DOHH2 (cell line): Measurements from ENCODE around the gene CDK19.

Source experiments
- H3F3A ChIP-seq: fragments of 200-600 bp; sonication (generic), shearing (Covaris generic); 2 replicates; pipeline ENCODE4 v1.6.0; 2016; ENCODE audit warnings: antibody characterized with exemption, mild to moderate bottlenecking; ENCODE audit not compliant: control insufficient read depth, insufficient read depth
- H3K27ac ChIP-seq: fragments of 200-600 bp; sonication (generic); 2 replicates; pipeline ENCODE4 v1.5.1; 2014; ENCODE audit warnings: low read depth, mild to moderate bottlenecking, low read length, moderate library complexity
- H3K27me3 ChIP-seq: fragments of 200-600 bp; sonication (generic); 2 replicates; pipeline ENCODE4 v1.6.1; 2014; ENCODE audit warnings: mild to moderate bottlenecking, low read length, mixed read lengths; ENCODE audit not compliant: control insufficient read depth
- H3K36me3 ChIP-seq: fragments of 200-600 bp; sonication (generic); 2 replicates; pipeline ENCODE4 v1.6.1; 2014; ENCODE audit warnings: mild to moderate bottlenecking, low read length, moderate library complexity, mixed read lengths; ENCODE audit not compliant: control insufficient read depth
- H3K4me1 ChIP-seq: fragments of 200-600 bp; sonication (generic); 2 replicates; pipeline ENCODE4 v1.6.1; 2014; ENCODE audit warnings: mild to moderate bottlenecking, low read length, mixed read lengths; ENCODE audit not compliant: control insufficient read depth
- H3K4me2 ChIP-seq: fragments of 200-600 bp; sonication (generic); 2 replicates; pipeline ENCODE4 v1.6.0; 2014; ENCODE audit warnings: mild to moderate bottlenecking, low read length, moderate library complexity
- H3K4me3 ChIP-seq: fragments of 200-600 bp; sonication (generic); 2 replicates; pipeline ENCODE4 v1.5.1; 2014; ENCODE audit warnings: mild to moderate bottlenecking, low read length, mixed read lengths
- H3K79me2 ChIP-seq: fragments of 200-600 bp; sonication (generic); 2 replicates; pipeline ENCODE4 v1.6.1; 2014; ENCODE audit warnings: mild to moderate bottlenecking, low read length, mixed read lengths; ENCODE audit not compliant: control insufficient read depth
- H3K9me2 ChIP-seq: fragments of 200-600 bp; sonication (generic); replicated peaks from 2 replicates; pipeline ENCODE4 v1.6.1; 2014; ENCODE audit warnings: mild to moderate bottlenecking, low read length, mixed read lengths; ENCODE audit not compliant: control insufficient read depth
- H3K9me3 ChIP-seq: fragments of 200-600 bp; sonication (generic); 2 replicates; pipeline ENCODE4 v1.6.1; 2014; ENCODE audit warnings: antibody characterized with exemption, low read length, mixed read lengths; ENCODE audit not compliant: control insufficient read depth, insufficient read depth
- H4K20me1 ChIP-seq: fragments of 200-600 bp; sonication (generic); 2 replicates; pipeline ENCODE4 v1.6.0; 2014; ENCODE audit warnings: low read depth, mild to moderate bottlenecking, antibody characterized with exemption, low read length, moderate library complexity; ENCODE audit not compliant: control insufficient read depth, insufficient read depth
- CTCF ChIP-seq: fragments of 200-600 bp; sonication (generic); IDR thresholded peaks from one replicate; pipeline ENCODE4 v1.5.1; 2014; ENCODE audit warnings: antibody characterized with exemption, mild to moderate bottlenecking, low read depth, low read length; ENCODE audit not compliant: poor library complexity, severe bottlenecking
- EZH2phosphoT487 ChIP-seq: fragments of 200-600 bp; sonication (generic); IDR thresholded peaks from 2 replicates; pipeline ENCODE4 v1.6.1; 2017; ENCODE audit warnings: borderline replicate concordance, mild to moderate bottlenecking, antibody characterized with exemption, low read length, moderate library complexity, mixed read lengths

CDK19 gene

DNA sequence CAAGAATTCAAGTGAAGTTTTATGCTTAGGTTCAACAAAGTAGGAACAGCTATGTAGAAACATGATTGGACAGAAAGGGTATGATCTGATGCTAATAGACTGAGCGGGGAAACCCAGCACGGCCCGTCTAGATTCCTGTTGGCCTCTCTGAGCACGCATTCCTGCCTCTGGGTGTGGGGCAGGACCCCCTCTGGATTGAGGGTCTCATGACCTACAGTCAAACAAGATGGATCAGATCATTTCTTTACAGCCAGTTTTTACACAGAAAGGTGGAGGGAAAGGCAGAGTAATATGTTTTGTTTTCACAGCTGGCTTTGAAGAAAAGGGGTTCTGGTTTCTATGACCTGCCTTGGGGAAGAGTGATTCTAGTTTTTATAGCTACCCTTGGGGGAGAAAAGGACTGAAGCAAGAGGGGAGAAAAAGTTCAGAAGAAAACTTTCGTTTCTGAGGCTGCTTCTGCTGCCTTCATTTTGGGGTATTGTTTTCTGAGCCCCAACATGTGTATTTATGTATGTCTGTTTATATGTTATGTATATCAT, 239.3 kb downstream of the CDK19 start:
- Histone ChIP-seq H3K79me2 (no peaks in the 10 kb centered on the region), H3F3A (no peaks in the 10 kb centered on the region), H3K4me1 (no peaks in the 10 kb centered on the region), H3K9me3 (no peaks in the 10 kb centered on the region), H3K36me3 (no peaks in the 10 kb centered on the region), H3K4me3 (no peak overlapping the region), H3K27me3 (no peaks in the 10 kb centered on the region), H3K9me2 (no peaks in the 10 kb centered on the region), H4K20me1 (no peaks in the 10 kb centered on the region), H3K27ac (no peak overlapping the region), H3K4me2 (no peak overlapping the region)
- TF ChIP-seq EZH2phosphoT487 (no peak), CTCF (no peak)

GRCh38 chr6:110574817-110575216, 240.5 kb downstream of the CDK19 start:
- no peak overlapping the region for H3K4me3 ChIP-seq
- H3K27ac ChIP-seq: no peak overlapping the region
- TF ChIP-seq EZH2phosphoT487 (no peak), CTCF (no peak)
- no peaks in the 10 kb centered on the region for H3F3A ChIP-seq
- no peaks in the 10 kb centered on the region for H3K9me3 ChIP-seq
- no peaks in the 10 kb centered on the region for H3K9me2 ChIP-seq
- no peak overlapping the region for H3K4me2 ChIP-seq
- no peaks in the 10 kb centered on the region for H4K20me1 ChIP-seq
- no peaks in the 10 kb centered on the region for H3K36me3 ChIP-seq
- no peaks in the 10 kb centered on the region for H3K4me1 ChIP-seq
- no peaks in the 10 kb centered on the region for H3K79me2 ChIP-seq
- H3K27me3 ChIP-seq: no peaks in the 10 kb centered on the region

GRCh38 chr6:110573537-110573936, 241.7 kb downstream of the CDK19 start:
- no peaks in the 10 kb centered on the region for H3K9me3 ChIP-seq
- H4K20me1 ChIP-seq: no peaks in the 10 kb centered on the region
- no peaks in the 10 kb centered on the region for H3K27me3 ChIP-seq
- H3K79me2 ChIP-seq: no peaks in the 10 kb centered on the region
- H3F3A ChIP-seq: no peaks in the 10 kb centered on the region
- H3K9me2 ChIP-seq: no peaks in the 10 kb centered on the region
- no peaks in the 10 kb centered on the region for H3K4me1 ChIP-seq
- H3K27ac ChIP-seq: no peak overlapping the region
- no peaks in the 10 kb centered on the region for H3K36me3 ChIP-seq
- no peak for TF ChIP-seq CTCF
- no peak overlapping the region for H3K4me3 ChIP-seq
- H3K4me2 ChIP-seq: no peak overlapping the region

- Histone ChIP-seq H3K4me3 (no peak overlapping the region), H4K20me1 (no peaks in the 10 kb centered on the region), H3K79me2 (no peaks in the 10 kb centered on the region), H3K9me3 (no peaks in the 10 kb centered on the region), H3F3A (no peaks in the 10 kb centered on the region), H3K4me1 (peaks cover 2% of the 10 kb centered on the region), H3K36me3 (no peaks in the 10 kb centered on the region), H3K9me2 (no peaks in the 10 kb centered on the region), H3K27ac (no peak overlapping the region), H3K4me2 (no peak overlapping the region), H3K27me3 (no peaks in the 10 kb centered on the region)
- TF ChIP-seq CTCF: no peak
- no peak for TF ChIP-seq EZH2phosphoT487
Measured at GRCh38 chr6:110573136-110573535, 242.1 kb downstream of the CDK19 start.
